Measurements from ENCODE around the gene EIF2B1.

DNA sequence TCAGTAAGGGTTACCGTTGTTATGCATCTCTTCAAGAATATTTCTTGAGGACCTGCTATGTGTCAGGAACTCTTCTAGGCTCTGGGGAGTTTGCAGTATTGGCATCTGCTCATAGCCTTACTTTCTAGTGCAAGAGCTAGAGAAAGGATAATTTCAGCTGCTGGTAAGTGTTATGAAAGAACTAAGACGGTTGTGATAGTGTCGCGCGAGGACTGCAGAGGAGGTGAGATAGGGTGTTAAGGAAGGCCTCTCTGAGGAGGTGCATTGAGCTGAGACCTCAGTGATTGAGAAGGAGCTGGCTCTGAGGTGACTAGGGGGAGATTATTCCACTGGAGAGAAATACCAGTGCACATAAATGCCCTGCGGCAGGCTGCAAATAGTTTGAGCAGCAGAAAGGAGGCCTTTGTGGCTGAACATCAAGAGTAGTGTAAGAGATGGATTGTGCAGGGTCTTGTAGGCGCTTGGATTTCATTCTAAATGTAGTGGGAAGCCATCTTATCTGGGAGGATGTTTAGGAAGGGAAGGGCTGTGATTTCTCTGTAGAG lies 30.8 kb downstream of the EIF2B1 start:
- TF ChIP-seq ZNF274 (IDR thresholded peaks at IDR 0.05; ENCODE audit: low read depth, low read length), result no peak
- TF ChIP-seq SUZ12 (IDR thresholded peaks at IDR 0.05; ENCODE audit: extremely low read depth, insufficient read depth, insufficient read length), result no peak
- no peak for TF ChIP-seq YY1 (IDR thresholded peaks at IDR 0.05; ENCODE audit: insufficient read depth, insufficient read length)

All from NT2/D1 (cell line).